NCI-H2107 (cell line): ENCODE data around the gene CD99.

Experiments used
- DNase-seq: peaks from one replicate; lab custom pipeline; 2025; lab: John Stamatoyannopoulos, UW

CD99 gene

GRCh38 chrX:2698604-2699003 is 7.5 kb downstream of the CD99 start:
- DNase-seq = no peak

- no peak for DNase-seq
Measured at GRCh38 chrX:2699959-2700358, 8.9 kb downstream of the CD99 start.

- no peak for DNase-seq
Measured at GRCh38 chrX:2700405-2701320, 9.6 kb downstream of the CD99 start.

GRCh38 chrX:2701600-2701999 is 10.5 kb downstream of the CD99 start:
- no peak for DNase-seq

GRCh38 chrX:2703991-2704369 is 12.9 kb downstream of the CD99 start:
- DNase-seq = no peak

- no peak for DNase-seq
Measured at GRCh38 chrX:2705046-2705832, 14.1 kb downstream of the CD99 start.

- no peak for DNase-seq
Measured at GRCh38 chrX:2707334-2707760, 16.3 kb downstream of the CD99 start.

- DNase-seq = no peak
Measured at GRCh38 chrX:2708021-2708420, 16.9 kb downstream of the CD99 start.

GRCh38 chrX:2708592-2709188 is 17.6 kb downstream of the CD99 start:
- DNase-seq = no peak

- DNase-seq = no peak
Measured at GRCh38 chrX:2709556-2709955, 18.5 kb downstream of the CD99 start.

- DNase-seq = no peak
Measured at GRCh38 chrX:2710041-2710840, 19.1 kb downstream of the CD99 start.

GRCh38 chrX:2711441-2711840 is 20.3 kb downstream of the CD99 start:
- DNase-seq = no peak

- no peak for DNase-seq
Measured at GRCh38 chrX:2712428-2712827, 21.3 kb downstream of the CD99 start.

GRCh38 chrX:2712890-2713840 is 22.1 kb downstream of the CD99 start:
- DNase-seq = no peak

- no peak for DNase-seq
Measured at GRCh38 chrX:2714551-2714950, 23.5 kb downstream of the CD99 start.

GRCh38 chrX:2715066-2715600 is 24.0 kb downstream of the CD99 start:
- no peak for DNase-seq

- no peak for DNase-seq
Measured at GRCh38 chrX:2717312-2717711, 26.2 kb downstream of the CD99 start.

GRCh38 chrX:2718821-2719220 is 27.7 kb downstream of the CD99 start:
- DNase-seq = no peak

- DNase-seq = no peak
Measured at GRCh38 chrX:2719774-2720447, 28.8 kb downstream of the CD99 start.
